B cell (primary cell): Measurements from ENCODE around the gene ADORA3. TPM values are rescaled to one million over a fixed set of nuclear protein-coding genes. Genes with fewer than 3 reads are reported as not detected.

Experiments
- ATAC-seq: fragments of 200-7000 bp; cut with Tn5 transposase; one replicate; pipeline ENCODE4 v1.10.0; 2021; ENCODE audit warnings: low read depth, mild to moderate bottlenecking, moderate number of reproducible peaks, moderate library complexity
- CTCF ChIA-PET: fragments of 350-600 bp; sonication (Branson Sonifier 250); formaldehyde crosslinking; loops from one replicate; lab custom pipeline; 2021; ENCODE audit warnings: antibody characterized with exemption, inconsistent platforms; lab: Charles Lee
- POLR2A ChIA-PET: fragments of 350-600 bp; sonication (Branson Sonifier 250); formaldehyde crosslinking; loops from one replicate; lab custom pipeline; 2021; ENCODE audit warnings: antibody characterized with exemption; lab: Charles Lee
- DNase-seq: peaks from one replicate; pipeline ENCODE4 v3.0.0; 2013
- H2AFZ ChIP-seq: 2 replicates; pipeline ENCODE4 v1.6.1; 2012; ENCODE audit warnings: mild to moderate bottlenecking, low read depth, low read length; ENCODE audit not compliant: insufficient read depth, poor library complexity, severe bottlenecking
- H3K27ac ChIP-seq, 2 donors: 1 replicate in 1 of 2; 2 replicates in 1 of 2; pipeline ENCODE4 v1.5.1; 2012 to 2013; ENCODE audit warnings: low read length in 2 of 2, mild to moderate bottlenecking in 2 of 2, moderate library complexity in 1 of 2
- H3K27me3 ChIP-seq, 4 experiments: fragments of 200-600 bp in 1 of 4; sonication (generic) in 1 of 4; replicated peaks in 1 of 4; 1 replicate in 2 of 4; 2 replicates in 2 of 4; pipeline versions ENCODE4 v1.6.1 to v1.7.0; 2013 to 2016; ENCODE audit warnings: low read length in 3 of 4, mild to moderate bottlenecking in 2 of 4, mixed read lengths in 1 of 4, moderate library complexity in 1 of 4; ENCODE audit not compliant: insufficient read depth in 4 of 4, control insufficient read depth in 3 of 4; ENCODE audit errors: control extremely low read depth in 1 of 4
- H3K36me3 ChIP-seq, 2 experiments: replicated peaks in 1 of 2; 1 replicate in 1 of 2; 2 replicates in 1 of 2; pipeline versions ENCODE4 v1.6.1 to v1.7.1; 2013; ENCODE audit warnings: low read length in 1 of 2; ENCODE audit not compliant: insufficient read depth in 2 of 2, control insufficient read depth in 1 of 2; ENCODE audit errors: control extremely low read depth in 1 of 2, extremely low read depth in 1 of 2
- H3K4me1 ChIP-seq, 2 donors: fragments of 200-600 bp in 1 of 2; sonication (generic) in 1 of 2; 1 replicate in 1 of 2; 2 replicates in 1 of 2; pipeline versions ENCODE4 v1.5.1 to v1.6.1; 2013 to 2017; ENCODE audit warnings: low read length in 2 of 2; ENCODE audit not compliant: control insufficient read depth in 2 of 2, insufficient read depth in 2 of 2
- H3K4me2 ChIP-seq: replicated peaks from 2 replicates; pipeline ENCODE3; 2012; ENCODE audit warnings: mild to moderate bottlenecking, low read depth, low read length; ENCODE audit not compliant: poor library complexity, severe bottlenecking
- H3K4me3 ChIP-seq, 5 experiments: fragments of 200-600 bp in 1 of 5; sonication (generic) in 1 of 5; 1 replicate in 3 of 5; 2 replicates in 2 of 5; pipeline versions ENCODE4 v1.5.1 to v1.7.0; 2011 to 2016; ENCODE audit warnings: low read length in 4 of 5, mild to moderate bottlenecking in 4 of 5, low read depth in 2 of 5, control low read depth in 1 of 5, moderate library complexity in 1 of 5; ENCODE audit not compliant: insufficient read depth in 1 of 5; ENCODE audit errors: control extremely low read depth in 1 of 5, extremely low read depth in 1 of 5
- H3K79me2 ChIP-seq: fragments of 200-600 bp; sonication (generic); one replicate; pipeline ENCODE4 v1.6.0; 2016; ENCODE audit warnings: low read length; ENCODE audit not compliant: control insufficient read depth, insufficient read depth
- H3K9ac ChIP-seq: fragments of 200-600 bp; sonication (generic); 2 replicates; pipeline ENCODE4 v1.6.1; 2017; ENCODE audit warnings: mild to moderate bottlenecking, low read length, moderate library complexity
- H3K9me3 ChIP-seq, 3 donors: one replicate each; pipeline versions ENCODE4 v1.6.1 to v1.7.1; 2013; ENCODE audit warnings: low read length in 2 of 3; ENCODE audit not compliant: control insufficient read depth in 2 of 3, insufficient read depth in 1 of 3; ENCODE audit errors: control extremely low read depth in 1 of 3
- H4K20me1 ChIP-seq: 2 replicates; pipeline ENCODE4 v1.6.0; 2012; ENCODE audit warnings: mild to moderate bottlenecking, low read length; ENCODE audit not compliant: insufficient read depth, control insufficient read depth, poor library complexity, severe bottlenecking
- H3K27ac Mint-ChIP-seq: one replicate; pipeline ENCODE4 v1.8.0; 2021; ENCODE audit warnings: mixed read lengths
- H3K27me3 Mint-ChIP-seq: one replicate; pipeline ENCODE4 v1.8.0; 2021; ENCODE audit warnings: mixed read lengths
- H3K4me1 Mint-ChIP-seq: one replicate; pipeline ENCODE4 v1.8.0; 2021; ENCODE audit warnings: mixed read lengths
- H3K4me3 Mint-ChIP-seq: one replicate; pipeline ENCODE4 v1.8.0; 2021; ENCODE audit warnings: mixed read lengths
- H3K9me3 Mint-ChIP-seq: one replicate; pipeline ENCODE4 v1.8.0; 2022; ENCODE audit warnings: mixed read lengths; ENCODE audit not compliant: insufficient read depth
- EZH2 ChIP-seq: IDR thresholded peaks from 2 replicates; pipeline ENCODE4 v1.6.1; 2012; ENCODE audit warnings: borderline replicate concordance, low read depth, mild to moderate bottlenecking, moderate library complexity, low read length; ENCODE audit not compliant: insufficient read depth, poor library complexity, severe bottlenecking
- whole genome bisulfite sequencing: methylation state at CpG from one replicate; pipeline ENCODE4 v1.1.5; 2013; ENCODE audit warnings: missing lambda C conversion rate; ENCODE audit not compliant: insufficient coverage; 5-methylcytosine and 5-hydroxymethylcytosine counted together
- intact Hi-C: fragments of 100-400 bp; cut with micrococcal nuclease; formaldehyde crosslinking; loops from one replicate; pipeline ENCODE4 v1.10.0; 2022
- polyA plus RNA-seq: library from polyadenylated mRNA; depleted of rRNA; stranded (reverse); fragments of >200 nt; gene quantifications from 2 replicates; pipeline ENCODE4 v1.2.3, GENCODE V29; 2012
- total RNA-seq, 2 donors: library from RNA; stranded (reverse); fragments of 120-200 nt in 1 of 2; gene quantifications; 1 replicate in 1 of 2; 2 replicates in 1 of 2; pipeline versions ENCODE4 v1.2.3 to v1.2.4, GENCODE V29; 2013 to 2022
- TF ChIP-seq, protein P1 (sequence below): fragments of 200-600 bp; IDR thresholded peaks from one replicate; pipeline ENCODE4 v1.8.0; 2022; ENCODE audit warnings: antibody characterized with exemption, mild to moderate bottlenecking

The ADORA3 gene
- total and polyA plus RNA-seq, 2 donors (not counting 1 experiment from before 2014, with no cell fraction given): 0.04 to 0.39 TPM

- no peak overlapping the region for H3K4me2 ChIP-seq
- Mint-ChIP-seq H3K27me3 (no peaks in the 10 kb centered on the region), H3K4me1 (peaks cover 36% of the 10 kb centered on the region), H3K4me3 (no peak overlapping the region), H3K27ac (peak overlapping the region; percentile 28), H3K9me3 (no peaks in the 10 kb centered on the region)
- DNase-seq (no peak), ATAC-seq (no peak)
- H2AFZ ChIP-seq: no peak overlapping the region
- POLR2A ChIA-PET: interaction anchor here (0.6 kb wide), 2 partner anchors 8 to 10 kb away, joined by 3 to 11 read pairs; partner anchors contain the start of genes ADORA3 and TMIGD3
- no peak for TF ChIP-seq EZH2
- TF ChIP-seq, protein P1, sequence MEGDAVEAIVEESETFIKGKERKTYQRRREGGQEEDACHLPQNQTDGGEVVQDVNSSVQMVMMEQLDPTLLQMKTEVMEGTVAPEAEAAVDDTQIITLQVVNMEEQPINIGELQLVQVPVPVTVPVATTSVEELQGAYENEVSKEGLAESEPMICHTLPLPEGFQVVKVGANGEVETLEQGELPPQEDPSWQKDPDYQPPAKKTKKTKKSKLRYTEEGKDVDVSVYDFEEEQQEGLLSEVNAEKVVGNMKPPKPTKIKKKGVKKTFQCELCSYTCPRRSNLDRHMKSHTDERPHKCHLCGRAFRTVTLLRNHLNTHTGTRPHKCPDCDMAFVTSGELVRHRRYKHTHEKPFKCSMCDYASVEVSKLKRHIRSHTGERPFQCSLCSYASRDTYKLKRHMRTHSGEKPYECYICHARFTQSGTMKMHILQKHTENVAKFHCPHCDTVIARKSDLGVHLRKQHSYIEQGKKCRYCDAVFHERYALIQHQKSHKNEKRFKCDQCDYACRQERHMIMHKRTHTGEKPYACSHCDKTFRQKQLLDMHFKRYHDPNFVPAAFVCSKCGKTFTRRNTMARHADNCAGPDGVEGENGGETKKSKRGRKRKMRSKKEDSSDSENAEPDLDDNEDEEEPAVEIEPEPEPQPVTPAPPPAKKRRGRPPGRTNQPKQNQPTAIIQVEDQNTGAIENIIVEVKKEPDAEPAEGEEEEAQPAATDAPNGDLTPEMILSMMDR: no peak
- WGBS: 65% methylated on average over 7 of the region's 8 CpGs
- H3K9ac ChIP-seq: no peak overlapping the region
- H3K27me3 ChIP-seq: no peaks in the 10 kb centered on the region
- intact Hi-C loops: no loop called here
- H3K79me2 ChIP-seq: peaks cover 3% of the 10 kb centered on the region
- no peak overlapping the region for H3K4me3 ChIP-seq
- H3K27ac ChIP-seq: no peak overlapping the region
- peaks cover 38 to 41% of the 10 kb centered on the region in 2 donors for H3K4me1 ChIP-seq
- no peaks in the 10 kb centered on the region for H3K9me3 ChIP-seq
- H3K36me3 ChIP-seq: no peaks in the 10 kb centered on the region
- CTCF ChIA-PET: interaction anchor here (1.6 kb wide), 1 partner anchor 31 kb away, joined by 5 read pairs; no protein-coding TSS in a partner anchor
- no peaks in the 10 kb centered on the region for H4K20me1 ChIP-seq
These were observed 10.1 kb upstream of the ADORA3 start for GRCh38 chr1:111513410-111514020.

DNA sequence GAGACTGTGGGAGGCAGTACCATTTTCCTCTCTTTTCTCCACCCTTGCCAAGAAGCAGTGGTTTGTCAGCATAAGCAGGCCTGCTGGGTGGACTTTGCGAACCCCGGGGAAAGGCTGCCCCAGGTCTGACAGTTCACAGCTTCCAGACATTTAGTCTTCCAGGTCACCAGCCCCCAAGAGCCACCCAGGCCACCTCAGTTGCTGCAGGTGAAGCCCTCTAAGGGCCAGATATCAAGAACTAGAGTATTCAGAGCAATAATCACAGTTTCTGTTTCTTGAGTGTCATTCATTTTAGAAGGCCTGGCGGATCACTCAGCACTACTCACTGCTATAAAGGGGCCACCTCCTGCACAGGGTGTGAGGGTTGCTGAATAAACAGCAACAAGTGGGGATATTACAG, 9.5 kb upstream of the ADORA3 start:
- Mint-ChIP-seq H3K4me3 (no peak overlapping the region), H3K9me3 (no peaks in the 10 kb centered on the region), H3K27me3 (no peaks in the 10 kb centered on the region), H3K4me1 (peaks cover 41% of the 10 kb centered on the region), H3K27ac (no peak overlapping the region)
- Histone ChIP-seq H3K27ac (no peak overlapping the region), H2AFZ (no peak overlapping the region), H4K20me1 (no peaks in the 10 kb centered on the region), H3K9ac (no peak overlapping the region), H3K36me3 (no peaks in the 10 kb centered on the region), H3K27me3 (no peaks in the 10 kb centered on the region), H3K4me3 (no peak overlapping the region), H3K4me2 (no peak overlapping the region), H3K4me1 (peaks cover 42 to 47% of the 10 kb centered on the region in 2 donors), H3K9me3 (no peaks in the 10 kb centered on the region), H3K79me2 (peaks cover 3% of the 10 kb centered on the region)
- intact Hi-C loops: no loop called here
- ChIA-PET CTCF (interaction anchor here (1.4 kb wide), 1 partner anchor 80 kb away, joined by 4 read pairs; no protein-coding TSS in a partner anchor), POLR2A (no interaction called here)
- ATAC-seq (no peak), DNase-seq (no peak)
- WGBS: 75% methylated on average over 2 of the region's 3 CpGs
- TF ChIP-seq EZH2: no peak
- TF ChIP-seq, protein P1: no peak
